ENCODE measurements around the gene TMEM184A.

DNA sequence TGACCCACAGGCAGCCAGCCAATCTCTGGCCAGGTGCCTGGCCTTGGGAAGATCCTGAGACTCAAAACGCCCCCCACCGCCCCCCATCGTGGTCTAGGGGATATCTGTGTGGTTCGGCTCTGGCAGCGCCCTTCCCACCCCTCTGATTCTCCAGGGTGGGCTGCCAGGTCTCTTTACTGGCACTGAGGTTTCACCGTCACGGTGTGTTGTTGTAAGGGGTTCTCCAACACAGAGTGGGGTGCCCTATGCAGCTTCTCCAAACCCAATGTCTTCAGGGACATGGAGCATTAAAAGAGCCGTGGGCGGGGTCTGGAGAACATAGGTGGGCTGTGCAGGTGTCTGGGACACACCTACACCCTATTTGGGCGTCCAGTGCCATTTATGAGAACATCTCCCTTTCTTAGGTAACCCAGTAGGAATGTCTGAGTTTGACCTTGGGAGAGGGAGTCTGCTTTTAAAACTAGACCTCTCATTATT lies 24.0 kb downstream of the TMEM184A start:
- TF ChIP-seq, protein P1, sequence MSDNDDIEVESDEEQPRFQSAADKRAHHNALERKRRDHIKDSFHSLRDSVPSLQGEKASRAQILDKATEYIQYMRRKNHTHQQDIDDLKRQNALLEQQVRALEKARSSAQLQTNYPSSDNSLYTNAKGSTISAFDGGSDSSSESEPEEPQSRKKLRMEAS (IDR thresholded peaks at IDR 0.05) = no peak
- no peak for TF ChIP-seq TCF7 (IDR thresholded peaks at IDR 0.05; ENCODE audit: low read depth)
- no peak for TF ChIP-seq MXI1 (IDR thresholded peaks at IDR 0.05; ENCODE audit: borderline replicate concordance, low read depth, low read length)
- no peak for TF ChIP-seq ZNF136 (CRISPR knock-in tag; IDR thresholded peaks at IDR 0.05; ENCODE audit: low read depth)
- no peak for TF ChIP-seq ETV6 (CRISPR knock-in tag; conservative IDR thresholded peaks at IDR 0.05)
- no peak for TF ChIP-seq POLR2A (IDR thresholded peaks at IDR 0.05; ENCODE audit: insufficient read depth in 1 of 2, low read depth in 2 of 2, low read length in 2 of 2)

Data from HepG2 (cell line).